ENCODE measurements around the gene GCN1. TPM values are rescaled to one million over a fixed set of nuclear protein-coding genes. Genes with fewer than 3 reads are reported as not detected.

GCN1 gene
- total RNA-seq, 2 experiments from 2014 or later: 217 to 343 TPM

- Histone ChIP-seq H3K9me3 (ENCODE audit: low read length) (no peaks in the 10 kb centered on the region), H3K79me2 (ENCODE audit: insufficient read depth, low read depth, low read length) (peaks cover 54% of the 10 kb centered on the region), H4K20me1 (ENCODE audit: insufficient read depth, low read length) (peaks cover 14% of the 10 kb centered on the region), H2AFZ (ENCODE audit: low read length) (no peak overlapping the region), H3K4me2 (ENCODE audit: low read length) (peak overlapping the region; percentile 80), H3K9me2 (ENCODE audit: insufficient read depth, low read length) (no peaks in the 10 kb centered on the region), H3K4me1 (ENCODE audit: insufficient read depth, low read length, poor library complexity, severe bottlenecking) (peaks cover 76% of the 10 kb centered on the region), H3K27ac (ENCODE audit: low read depth, low read length, poor library complexity, severe bottlenecking) (peak overlapping the region; percentile 77), H3K36me3 (ENCODE audit: insufficient read depth, low read length) (peaks cover 24% of the 10 kb centered on the region), H3K4me3 (ENCODE audit: low read depth, low read length, poor library complexity, severe bottlenecking) (peak overlapping the region; percentile 90)
- POLR2A ChIA-PET: interaction anchor here (0.5 to 8.4 kb wide), 12 partner anchors 9 to 242 kb away, joined by 3 to 86 read pairs (median 6); partner anchors contain the start of genes CIT and RPLP0
- intact Hi-C loops (cut with micrococcal nuclease; ENCODE audit: unreplicated experiment): loop anchor here (2.0 kb wide), 1 partner anchor 47 kb away; no protein-coding TSS in a partner anchor
- BruUV-seq (replicated peaks): no TSS peak
- CTCF ChIA-PET (ENCODE audit: unreplicated experiment): interaction anchor here (0.6 kb wide), 1 partner anchor 15 kb away, joined by 3 read pairs; no protein-coding TSS in a partner anchor
- TF ChIP-seq CTCF (conservative IDR thresholded peaks at IDR 0.05; ENCODE audit: low read length) (no peak), EZH2phosphoT487 (IDR thresholded peaks at IDR 0.05; ENCODE audit: borderline replicate concordance, low read depth, low read length) (no peak)
- peak; percentile 59 for DNase-seq (ENCODE audit: low spot score)
Observed at GRCh38 chr12:120119271-120119973, 75.1 kb downstream of the GCN1 start.

GRCh38 chr12:120118321-120119061 is 76.0 kb downstream of the GCN1 start:
- H3K27ac ChIP-seq (ENCODE audit: low read depth, low read length, poor library complexity, severe bottlenecking): peak overlapping the region; percentile 77
- peak; percentile 47 for DNase-seq (ENCODE audit: low spot score)
- intact Hi-C loops (cut with micrococcal nuclease; ENCODE audit: unreplicated experiment): loop anchor here (2.0 kb wide), 1 partner anchor 48 kb away; no protein-coding TSS in a partner anchor
- peaks cover 34% of the 10 kb centered on the region for H3K36me3 ChIP-seq (ENCODE audit: insufficient read depth, low read length)
- CTCF ChIA-PET (ENCODE audit: unreplicated experiment): interaction anchor here (0.7 to 1.0 kb wide), 3 partner anchors 10 to 110 kb away, joined by 3 to 7 read pairs (median 3); partner anchors contain the start of gene RPLP0
- TF ChIP-seq CTCF (conservative IDR thresholded peaks at IDR 0.05; ENCODE audit: low read length) (no peak), EZH2phosphoT487 (IDR thresholded peaks at IDR 0.05; ENCODE audit: borderline replicate concordance, low read depth, low read length) (no peak)
- H3K4me1 ChIP-seq (ENCODE audit: insufficient read depth, low read length, poor library complexity, severe bottlenecking): peaks cover 67% of the 10 kb centered on the region
- no peaks in the 10 kb centered on the region for H3K9me2 ChIP-seq (ENCODE audit: insufficient read depth, low read length)
- H3K9me3 ChIP-seq (ENCODE audit: low read length): no peaks in the 10 kb centered on the region
- H3K4me2 ChIP-seq (ENCODE audit: low read length): peak overlapping the region; percentile 80
- H3K4me3 ChIP-seq (ENCODE audit: low read depth, low read length, poor library complexity, severe bottlenecking): peak overlapping the region; percentile 90
- H2AFZ ChIP-seq (ENCODE audit: low read length): no peak overlapping the region
- peaks cover 14% of the 10 kb centered on the region for H4K20me1 ChIP-seq (ENCODE audit: insufficient read depth, low read length)
- peaks cover 63% of the 10 kb centered on the region for H3K79me2 ChIP-seq (ENCODE audit: insufficient read depth, low read depth, low read length)
- BruUV-seq (replicated peaks): no TSS peak
- POLR2A ChIA-PET: interaction anchor here (0.6 to 8.4 kb wide), 8 partner anchors 14 to 85 kb away, joined by 3 to 86 read pairs (median 8); partner anchors contain the start of gene RPLP0

All from OCI-LY7 (cell line).